M059J (cell line): ENCODE data around the gene CIB1. TPM values are rescaled to one million over a fixed set of nuclear protein-coding genes. Genes with fewer than 3 reads are reported as not detected.
A peak's percentile ranks its signal among the peaks of the same experiment; 100 is the strongest.
"Not testable (repeated sequence)": the region's sequence is repeated elsewhere in the genome, so short reads cannot be mapped to it uniquely, and the experiment has no call there.

Source experiments
- DNase-seq: peaks from one replicate; pipeline ENCODE4 v3.0.0-alpha.2; 2012; ENCODE audit warnings: low read depth
- total RNA-seq: library from RNA; depleted of rRNA; stranded (reverse); fragments of >200 nt; shearing (Covaris generic); gene quantifications from 2 replicates; pipeline ENCODE4 v1.2.3, GENCODE V29; 2014; rRNA removed

CIB1 gene
- total RNA-seq, 1 experiment from 2014 or later = 51.4 TPM

DNA sequence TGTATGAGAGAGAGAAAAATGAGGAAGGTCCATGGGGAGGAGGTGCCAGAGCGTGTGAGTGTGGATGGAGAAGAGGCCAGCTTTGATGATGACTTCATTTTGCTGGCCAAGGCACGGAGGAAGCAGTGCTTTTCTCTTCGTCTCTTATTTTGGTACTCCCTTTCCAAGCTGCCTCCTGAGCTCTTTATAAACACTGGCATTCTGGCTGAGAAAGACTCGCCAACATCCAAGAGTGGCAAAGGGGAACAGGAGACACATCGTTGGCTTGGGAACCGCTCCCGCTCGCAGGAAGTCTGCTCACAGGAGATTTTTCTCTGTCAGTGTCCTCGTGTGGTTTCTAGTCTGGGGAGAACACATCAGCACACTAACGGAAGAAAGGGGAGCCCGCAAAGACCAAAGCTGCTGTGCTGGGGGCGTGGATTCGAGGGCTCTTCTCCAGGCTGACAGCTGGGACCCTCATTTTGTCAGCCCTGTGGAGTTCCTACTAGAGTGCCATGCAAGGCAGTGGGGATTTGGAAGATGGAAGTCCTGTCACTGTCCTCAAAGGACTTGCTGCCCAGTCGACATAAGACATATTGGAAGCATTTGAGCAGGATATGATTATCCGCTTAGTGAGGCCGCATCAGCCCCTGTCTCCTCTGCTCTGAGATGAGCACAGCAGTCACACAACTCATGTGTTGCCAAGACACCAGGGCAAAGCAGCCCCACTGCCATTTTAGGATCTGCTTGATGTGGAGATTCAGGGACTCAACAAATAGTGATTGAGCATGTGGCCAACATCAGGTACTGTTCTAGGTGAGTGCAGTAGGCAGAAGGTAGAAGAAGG, 40.6 kb downstream of the CIB1 start:
- no peak for DNase-seq

- peak; percentile 40 for DNase-seq
Measured at GRCh38 chr15:90191794-90192509, 41.8 kb downstream of the CIB1 start.

GRCh38 chr15:90191344-90191687, 42.4 kb downstream of the CIB1 start:
- no peak for DNase-seq

DNA sequence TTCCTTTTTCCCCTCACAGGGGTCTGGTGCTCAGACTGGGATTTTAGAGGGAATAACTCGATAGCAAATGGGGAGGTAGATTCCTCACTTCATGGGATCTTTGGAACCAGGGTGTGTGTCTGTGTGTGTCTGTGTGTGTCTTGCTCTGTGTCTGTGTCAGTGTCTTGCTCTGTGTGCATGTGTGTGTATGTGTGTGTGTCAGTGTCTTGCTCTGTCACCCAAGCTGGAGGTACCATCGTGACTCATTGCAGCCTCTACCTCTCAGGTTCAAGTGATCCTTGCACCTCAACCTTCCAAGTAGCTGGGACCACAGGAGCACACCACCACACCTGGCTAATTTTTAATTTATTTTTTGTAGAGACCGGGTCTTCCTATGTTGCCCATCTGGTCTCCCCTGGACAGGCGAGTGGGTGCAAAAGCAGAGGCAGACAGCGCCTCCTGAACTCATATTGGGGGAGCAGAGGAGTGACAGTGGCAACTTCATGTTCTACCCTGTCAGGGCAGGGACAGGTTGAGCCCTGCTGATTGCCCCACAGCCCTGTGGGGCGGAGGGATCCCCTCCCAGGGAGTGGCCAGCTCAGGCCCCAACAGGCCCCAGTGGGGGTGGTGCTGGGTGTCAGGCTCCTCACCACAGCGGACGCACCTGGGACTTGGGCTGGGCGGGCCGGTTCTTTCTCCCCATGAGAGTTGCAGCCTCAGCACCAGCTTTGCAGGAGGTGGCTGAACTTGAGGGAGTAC, 43.0 kb downstream of the CIB1 start:
- no peak for DNase-seq

DNA sequence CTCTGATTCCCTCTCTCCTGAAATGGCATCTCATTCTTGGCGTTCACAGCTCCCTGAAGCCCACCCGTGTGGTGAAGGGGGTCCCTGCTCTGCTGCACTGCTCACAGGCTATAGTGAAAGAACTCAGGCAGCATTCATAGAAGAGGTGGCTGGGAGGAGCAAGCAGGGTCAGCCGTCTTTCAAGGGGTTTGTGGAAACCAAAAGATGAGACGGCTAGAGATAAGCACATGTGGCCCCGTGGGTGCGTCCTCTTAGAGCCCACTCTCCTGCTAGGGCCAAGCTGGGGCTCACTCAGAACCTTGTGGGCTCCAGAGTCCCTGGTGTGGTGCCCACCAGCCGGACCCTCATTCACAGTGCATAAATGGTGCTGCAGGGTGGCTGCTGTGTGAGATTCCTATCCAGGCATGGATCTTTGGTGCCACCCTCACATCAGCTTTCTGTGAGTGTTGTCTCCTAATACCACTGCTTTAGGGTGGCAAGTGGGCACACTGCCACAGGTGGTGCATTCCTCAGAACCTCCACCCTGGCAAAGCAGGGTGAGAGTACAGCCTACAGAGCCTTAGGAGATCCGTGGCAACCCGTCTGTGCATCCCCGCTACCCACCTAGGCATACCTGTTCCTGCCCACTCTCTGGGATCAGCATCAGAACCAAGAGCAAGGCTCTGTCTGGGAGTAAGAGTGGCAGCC, 43.8 kb downstream of the CIB1 start:
- DNase-seq = no peak

DNA sequence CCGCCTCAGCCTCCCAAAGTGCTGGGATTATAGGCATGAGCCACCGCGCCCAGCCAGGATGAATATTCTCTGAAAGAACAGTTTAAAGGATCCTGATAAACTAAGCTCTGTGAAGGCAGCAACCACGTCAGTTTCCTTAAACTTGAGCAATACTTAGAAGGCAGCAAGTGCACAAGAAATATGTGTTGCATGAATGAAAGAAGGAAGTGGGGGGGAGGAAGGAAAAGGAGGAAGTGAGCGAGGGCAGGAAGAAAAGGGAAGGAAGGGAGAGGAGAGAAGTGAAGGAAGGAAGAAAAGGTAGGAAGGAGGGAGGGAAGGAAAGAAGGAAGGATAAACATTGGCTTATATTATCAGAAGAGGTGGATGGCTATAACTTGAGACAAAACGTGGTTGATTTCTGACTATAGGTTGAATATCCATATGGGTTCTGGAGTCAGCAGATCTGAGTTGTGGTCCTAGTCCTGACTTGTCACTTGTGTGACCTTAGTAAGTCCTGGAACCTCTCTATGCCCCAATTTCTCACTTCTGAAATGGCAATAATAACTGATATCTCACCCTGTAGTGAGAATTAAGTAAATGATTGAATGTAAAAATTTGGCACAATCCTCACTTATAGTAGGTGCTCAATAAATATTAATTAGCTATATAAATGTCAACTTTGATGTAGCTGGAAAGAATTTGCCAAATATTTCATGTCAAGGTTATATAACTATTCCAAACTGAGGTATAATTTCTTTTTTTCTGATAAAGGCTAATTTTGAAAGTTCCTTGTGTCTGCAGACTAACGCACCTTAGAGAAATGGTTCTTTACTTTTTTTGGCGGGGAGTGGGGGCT, 44.6 kb downstream of the CIB1 start:
- DNase-seq = no peak

DNA sequence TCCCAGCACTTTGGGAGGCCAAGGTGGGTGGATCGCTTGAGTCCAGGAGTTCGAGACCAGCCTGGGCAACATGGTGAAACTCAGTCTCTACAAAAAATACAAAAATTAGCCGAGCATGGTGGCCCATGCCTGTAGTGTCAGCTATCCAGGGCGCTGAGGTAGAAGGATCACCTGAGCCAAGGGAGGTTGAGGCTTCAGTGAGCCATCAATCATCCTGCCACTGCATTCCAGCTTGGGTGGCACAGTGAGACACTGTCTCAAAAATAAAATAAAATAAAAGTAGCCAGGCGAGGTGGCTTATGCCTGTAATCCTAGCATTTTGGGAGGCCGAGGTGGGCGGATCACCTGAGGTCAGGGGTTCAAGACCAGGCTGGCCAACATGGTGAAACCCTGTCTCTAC, 45.7 kb downstream of the CIB1 start:
- DNase-seq = not testable (repeated sequence)

- DNase-seq = no peak
Measured at GRCh38 chr15:90187257-90187868, 46.4 kb downstream of the CIB1 start.

GRCh38 chr15:90184786-90185704, 48.7 kb downstream of the CIB1 start:
- peak; percentile 66 for DNase-seq

GRCh38 chr15:90184119-90184785, 49.5 kb downstream of the CIB1 start:
- peak; percentile 87 for DNase-seq

DNA sequence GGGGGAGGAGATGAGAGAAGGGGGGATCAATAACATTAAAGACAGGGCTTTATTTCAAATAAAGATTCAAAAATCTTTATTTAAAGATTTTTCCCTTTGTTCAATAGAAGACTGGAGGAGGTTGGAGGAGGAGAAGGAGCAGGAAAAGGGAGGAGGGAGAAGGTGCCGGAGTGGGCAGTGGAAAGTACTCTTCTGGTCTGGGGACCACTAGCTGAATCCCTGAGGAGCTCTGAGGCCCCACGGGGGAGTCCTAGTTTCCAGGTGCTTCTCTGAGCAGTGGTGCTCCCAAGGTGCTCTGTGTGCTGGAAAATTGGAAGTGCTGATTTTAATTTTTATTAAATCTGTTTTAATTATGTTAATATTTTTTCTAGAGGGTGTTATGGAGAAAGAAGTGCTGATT, 52.0 kb downstream of the CIB1 start:
- DNase-seq = no peak

Other genes starting within 250 kb of the CIB1 start
- 3.9 and 11.0 TPM in 2 replicates for gene ZNF710, start 232.6 kb downstream of the CIB1 start, total RNA-seq
- gene IDH2, start 131.5 kb downstream of the CIB1 start, total RNA-seq = 69.8 and 78.0 TPM in 2 replicates
- 12.4 and 27.2 TPM in 2 replicates for gene SEMA4B, start 32.6 kb downstream of the CIB1 start, total RNA-seq
- 3.5 and 11.2 TPM in 2 replicates for gene GDPGP1, start 268 bp upstream of the CIB1 start, total RNA-seq
- gene TTLL13, start 15.6 kb upstream of the CIB1 start, total RNA-seq = 0.42 TPM in 1 of 2 replicates, not detected in the other
- gene NGRN, start 31.7 kb upstream of the CIB1 start, total RNA-seq = 101 and 125 TPM in 2 replicates
- gene ZNF774, start 118.3 kb upstream of the CIB1 start, total RNA-seq = 1.6 and 1.7 TPM in 2 replicates
- 134 and 206 TPM in 2 replicates for gene IQGAP1, start 154.3 kb upstream of the CIB1 start, total RNA-seq